ENCODE data around the gene NOS3.

- TF ChIP-seq CTCF (IDR thresholded peaks at IDR 0.05; ENCODE audit: insufficient read depth, low read depth, low read length) (no peak), EZH2 (IDR thresholded peaks at IDR 0.05; ENCODE audit: insufficient read depth, low read length) (no peak)
These were observed 35.3 kb downstream of the NOS3 start for GRCh38 chr7:151025924-151026671.

Data from astrocyte (in vitro differentiated cells and primary cell).